ENCODE results near the gene LIN9. TPM values are rescaled to one million over a fixed set of nuclear protein-coding genes. Genes with fewer than 3 reads are reported as not detected.

Gene LIN9
- total and polyA plus RNA-seq, 2 experiments from 2014 or later: 3.9 to 4.0 TPM

- Histone ChIP-seq H3K4me2 (ENCODE audit: unreplicated experiment) (no peak overlapping the region), H3K9me3 (ENCODE audit: low read depth) (no peaks in the 10 kb centered on the region)
Measured at GRCh38 chr1:226318471-226318870, 9.5 kb upstream of the LIN9 start.

DNA sequence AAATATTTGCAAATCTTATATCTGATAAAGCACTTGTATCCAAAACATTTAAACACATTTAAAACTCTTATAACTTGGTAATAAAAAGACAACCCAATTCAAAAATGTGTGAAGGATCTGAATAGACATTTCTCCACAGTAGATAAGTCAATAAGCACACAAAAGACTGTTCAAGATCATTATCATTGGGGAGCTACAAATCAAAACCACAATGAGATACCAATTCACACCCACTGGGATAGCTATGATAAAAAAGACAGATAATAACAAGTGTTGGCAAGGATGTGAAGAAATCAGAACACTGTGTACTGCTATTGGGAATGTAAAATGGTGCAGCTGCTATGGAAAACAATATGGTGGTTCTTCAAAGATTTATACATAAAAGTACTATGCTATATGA lies 5.1 kb upstream of the LIN9 start:
- no peak overlapping the region for H2AFZ ChIP-seq
- H3K9me3 ChIP-seq (ENCODE audit: low read depth): no peaks in the 10 kb centered on the region
- H3K36me3 ChIP-seq (ENCODE audit: low read depth): no peaks in the 10 kb centered on the region
- H4K20me1 ChIP-seq (ENCODE audit: insufficient read depth): no peaks in the 10 kb centered on the region
- H3K4me1 ChIP-seq (ENCODE audit: insufficient read depth): 0 out of 2 replicates have a peak, but pooled peaks cover 4% of the 10 kb centered on the region
- TF ChIP-seq EZH2 (IDR thresholded peaks at IDR 0.05; ENCODE audit: insufficient read depth, poor library complexity, severe bottlenecking) (no peak), EZH2phosphoT487 (IDR thresholded peaks at IDR 0.05; ENCODE audit: insufficient read depth, low read depth) (no peak)
- no peak overlapping the region for H3K27ac ChIP-seq
- no peaks in the 10 kb centered on the region for H3F3A ChIP-seq (ENCODE audit: insufficient read depth)
- no peak overlapping the region for H3K9ac ChIP-seq
- H3K4me3 ChIP-seq: no peak overlapping the region
- no peaks in the 10 kb centered on the region for H3K9me2 ChIP-seq (ENCODE audit: insufficient read depth)
- no peak overlapping the region for H3K4me2 ChIP-seq (ENCODE audit: unreplicated experiment)
- DNase-seq: no peak
- no peaks in the 10 kb centered on the region; the same call in 1 of the 2 replicates for H3K27me3 ChIP-seq (replicated peaks; ENCODE audit: insufficient read depth)
- in situ Hi-C loops (cut with MboI): no loop called here
- no peaks in the 10 kb centered on the region for H3K79me2 ChIP-seq (ENCODE audit: insufficient read depth)

More at GRCh38 chr1:226318471-226318870, 9.5 kb upstream of the LIN9 start:
- Histone ChIP-seq H3K27me3 (replicated peaks; ENCODE audit: insufficient read depth) (no peaks in the 10 kb centered on the region; the same call in 1 of the 2 replicates), H3K4me3 (no peak overlapping the region), H3K4me1 (ENCODE audit: insufficient read depth) (no peaks in the 10 kb centered on the region), H3F3A (ENCODE audit: insufficient read depth) (no peaks in the 10 kb centered on the region), H3K36me3 (ENCODE audit: low read depth) (no peaks in the 10 kb centered on the region), H4K20me1 (ENCODE audit: insufficient read depth) (no peaks in the 10 kb centered on the region), H3K9ac (no peak overlapping the region), H3K27ac (no peak overlapping the region), H3K9me2 (ENCODE audit: insufficient read depth) (no peaks in the 10 kb centered on the region), H3K79me2 (ENCODE audit: insufficient read depth) (no peaks in the 10 kb centered on the region), H2AFZ (no peak overlapping the region)
- in situ Hi-C loops (cut with MboI): no loop called here
- 83 to 84% methylated on average over 5 of the region's 5 CpGs for WGBS, 2 experiments (ENCODE audit: low coverage in 1 of 2, low lambda C conversion rate in 2 of 2, missing lambda C conversion rate in 2 of 2)
- DNase-seq: no peak
- no peak for TF ChIP-seq EZH2 (IDR thresholded peaks at IDR 0.05; ENCODE audit: insufficient read depth, poor library complexity, severe bottlenecking)
- no peak for TF ChIP-seq EZH2phosphoT487 (IDR thresholded peaks at IDR 0.05; ENCODE audit: insufficient read depth, low read depth)

DNA sequence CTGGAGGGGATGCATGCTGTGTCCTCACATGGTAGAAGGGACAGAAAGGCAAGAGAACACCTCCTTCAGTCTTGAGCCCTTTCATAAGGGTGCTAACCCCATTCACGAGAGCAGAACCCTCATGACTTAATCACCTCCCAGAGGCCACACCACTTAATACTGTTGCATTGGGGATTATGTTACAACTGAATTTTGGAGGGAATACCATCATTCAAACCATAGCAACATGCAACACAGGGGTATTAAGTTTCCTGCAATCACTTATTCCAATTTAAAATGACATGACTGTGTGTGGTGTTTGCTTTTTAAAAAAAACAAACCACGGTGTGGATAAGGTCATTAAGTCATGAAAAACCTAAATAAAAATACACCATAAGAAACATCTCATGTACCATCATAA lies 3.1 kb upstream of the LIN9 start:
- 0 out of 2 replicates have a peak, but pooled peaks cover 4% of the 10 kb centered on the region for H3K4me1 ChIP-seq (ENCODE audit: insufficient read depth)
- H3K27ac ChIP-seq: no peak overlapping the region
- DNase-seq: no peak
- TF ChIP-seq EZH2phosphoT487 (IDR thresholded peaks at IDR 0.05; ENCODE audit: insufficient read depth, low read depth) (no peak), EZH2 (IDR thresholded peaks at IDR 0.05; ENCODE audit: insufficient read depth, poor library complexity, severe bottlenecking) (no peak)
- no peaks in the 10 kb centered on the region for H3F3A ChIP-seq (ENCODE audit: insufficient read depth)
- H4K20me1 ChIP-seq (ENCODE audit: insufficient read depth): no peaks in the 10 kb centered on the region
- no peaks in the 10 kb centered on the region for H3K9me2 ChIP-seq (ENCODE audit: insufficient read depth)
- H3K9ac ChIP-seq: no peak overlapping the region
- in situ Hi-C loops (cut with MboI): no loop called here
- no peak overlapping the region for H2AFZ ChIP-seq
- 89 to 92% methylated on average over 2 of the region's 2 CpGs for WGBS, 2 experiments (ENCODE audit: low coverage in 1 of 2, low lambda C conversion rate in 2 of 2, missing lambda C conversion rate in 2 of 2)
- H3K36me3 ChIP-seq (ENCODE audit: low read depth): no peaks in the 10 kb centered on the region
- H3K4me2 ChIP-seq (ENCODE audit: unreplicated experiment): no peak overlapping the region
- no peaks in the 10 kb centered on the region for H3K9me3 ChIP-seq (ENCODE audit: low read depth)
- H3K4me3 ChIP-seq: no peak overlapping the region
- H3K79me2 ChIP-seq (ENCODE audit: insufficient read depth): 0 out of 2 replicates have a peak, but pooled peaks cover 12% of the 10 kb centered on the region
- no peaks in the 10 kb centered on the region; the same call in 1 of the 2 replicates for H3K27me3 ChIP-seq (replicated peaks; ENCODE audit: insufficient read depth)

DNA sequence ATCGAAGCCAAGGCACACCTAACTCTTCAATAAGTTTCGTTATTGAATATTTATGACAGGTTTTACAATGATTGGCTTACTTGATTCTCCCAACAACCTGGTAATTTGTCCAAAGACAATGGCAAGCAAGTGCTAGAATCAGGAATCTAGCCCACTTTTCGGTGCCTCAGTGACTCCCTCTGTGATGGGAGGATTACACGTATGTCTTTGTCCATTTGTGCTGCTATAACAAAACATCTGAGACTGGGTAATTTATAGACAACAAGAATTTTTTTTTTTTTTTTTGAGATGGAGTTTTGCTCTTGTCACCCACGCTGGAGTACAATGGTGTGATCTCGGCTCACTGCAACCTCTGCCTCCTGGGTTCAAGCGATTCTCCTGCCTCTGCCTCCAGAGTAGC lies 2.4 kb upstream of the LIN9 start:
- Histone ChIP-seq H3K79me2 (ENCODE audit: insufficient read depth) (peaks cover 16% of the 10 kb centered on the region; the same call in 1 of the 2 replicates), H2AFZ (no peak overlapping the region), H3K27ac (no peak overlapping the region), H3K9me3 (ENCODE audit: low read depth) (no peaks in the 10 kb centered on the region), H4K20me1 (ENCODE audit: insufficient read depth) (no peaks in the 10 kb centered on the region), H3K27me3 (replicated peaks; ENCODE audit: insufficient read depth) (no peaks in the 10 kb centered on the region; the same call in 1 of the 2 replicates), H3F3A (ENCODE audit: insufficient read depth) (no peaks in the 10 kb centered on the region), H3K9me2 (ENCODE audit: insufficient read depth) (no peaks in the 10 kb centered on the region), H3K4me3 (no peak overlapping the region), H3K4me1 (ENCODE audit: insufficient read depth) (0 out of 2 replicates have a peak, but pooled peaks cover 4% of the 10 kb centered on the region), H3K36me3 (ENCODE audit: low read depth) (no peaks in the 10 kb centered on the region), H3K4me2 (ENCODE audit: unreplicated experiment) (no peak overlapping the region), H3K9ac (no peak overlapping the region)
- DNase-seq: no peak
- WGBS, 2 experiments (ENCODE audit: low coverage in 1 of 2, low lambda C conversion rate in 2 of 2, missing lambda C conversion rate in 2 of 2): 81 to 84% methylated on average over 7 of the region's 7 CpGs
- in situ Hi-C loops (cut with MboI): no loop called here
- TF ChIP-seq EZH2phosphoT487 (IDR thresholded peaks at IDR 0.05; ENCODE audit: insufficient read depth, low read depth): no peak
- TF ChIP-seq EZH2 (IDR thresholded peaks at IDR 0.05; ENCODE audit: insufficient read depth, poor library complexity, severe bottlenecking): no peak
